Pancreas (tissue), 10 donors: ENCODE results near the gene GOLGA1. TPM values are rescaled to one million over a fixed set of nuclear protein-coding genes. Genes with fewer than 3 reads are reported as not detected.
A peak's percentile ranks its signal among the peaks of the same experiment; 100 is the strongest.

Experiments used
- ATAC-seq, 4 donors: fragments of 200-7000 bp; cut with Tn5 transposase; one replicate each; pipeline versions ENCODE4 v1.8.0 to v1.9.1; 2020; ENCODE audit warnings: mild to moderate bottlenecking in 4 of 4, moderate library complexity in 4 of 4
- DNase-seq, 6 donors: peaks; one replicate each; pipeline ENCODE4 v3.0.0-alpha.2; 2020
- FAIRE-seq: peaks from 2 replicates; lab custom pipeline; 2012; peaks lifted over from hg19 to GRCh38; lab: Jason Lieb, UNC
- H3K27ac ChIP-seq, 4 donors: fragments of 200-600 bp; sonication (generic); 1 replicate in 3 of 4; 2 replicates in 1 of 4; pipeline versions ENCODE4 v1.5.0 to v1.8.0; 2020
- H3K27me3 ChIP-seq, 4 donors: fragments of 200-600 bp; one replicate each; pipeline ENCODE4 v1.8.0; 2021
- H3K36me3 ChIP-seq, 3 donors: fragments of 200-600 bp; sonication (generic) in 1 of 3; one replicate each; pipeline versions ENCODE4 v1.5.0 to v1.8.0; 2020 to 2021
- H3K4me1 ChIP-seq, 3 donors: fragments of 200-600 bp; one replicate each; pipeline ENCODE4 v1.8.0; 2021
- H3K4me3 ChIP-seq, 4 donors: fragments of 200-600 bp; sonication (generic) in 2 of 4; one replicate each; pipeline versions ENCODE4 v1.5.0 to v1.8.0; 2020 to 2021
- H3K9me3 ChIP-seq, 4 donors: fragments of 200-600 bp; one replicate each; pipeline ENCODE4 v1.8.0; 2021
- WGBS, 2 donors: extraction: QIAGEN DNeasy Blood & Tissue Kit; methylation state at CpG; one replicate each; pipeline ENCODE4 v1.1.7; 2013; 5-methylcytosine and 5-hydroxymethylcytosine counted together
- intact Hi-C, 3 donors: fragments of 100-400 bp; cut with DNase I; formaldehyde crosslinking; loops; one replicate each; pipeline versions ENCODE4 v1.11.1 to v1.14.2; 2022
- polyA plus RNA-seq, 2 donors: library from polyadenylated mRNA; stranded (reverse); fragments of 200-250 nt; gene quantifications; one replicate each; pipeline ENCODE4 v1.2.3, GENCODE V29; 2013
- total RNA-seq, 6 donors: library from RNA; stranded (reverse); fragmentation: NEBNext Ultra II Directional in 4 of 6; extraction: Animal tissue kit (Norgen Biotek cat#: 25700) in 4 of 6; gene quantifications; one replicate each; pipeline versions ENCODE4 v1.2.1 to v1.2.4, GENCODE V29; 2021 to 2023
- TF ChIP-seq, protein P1 (sequence below), 4 donors: fragments of 200-600 bp; sonication (generic) in 3 of 4; IDR thresholded peaks; one replicate each; pipeline versions ENCODE4 v1.5.0 to v1.8.0; 2021; ENCODE audit warnings: antibody characterized with exemption in 4 of 4
- donor health status: healthy with polysubstance abuse.
- donor health status: DM: no; HTN: no; CAD: no; lungs with moderate emphysema.
- donor health status: DM: no; HTN: no; CAD: no.
- donor health status: control.
- donor health status: control.
- donor health status: Bipolar disorder and iron deficiency.
- donor health status: DM: yes; HTN: yes; CAD: no.
- donor health status: DM: no; HTN: no; CAD: no.
- donor health status: DM: no; HTN: no; CAD: no.
- donor health status: DM: yes; HTN: yes; CAD: no.

The GOLGA1 gene, protein sequence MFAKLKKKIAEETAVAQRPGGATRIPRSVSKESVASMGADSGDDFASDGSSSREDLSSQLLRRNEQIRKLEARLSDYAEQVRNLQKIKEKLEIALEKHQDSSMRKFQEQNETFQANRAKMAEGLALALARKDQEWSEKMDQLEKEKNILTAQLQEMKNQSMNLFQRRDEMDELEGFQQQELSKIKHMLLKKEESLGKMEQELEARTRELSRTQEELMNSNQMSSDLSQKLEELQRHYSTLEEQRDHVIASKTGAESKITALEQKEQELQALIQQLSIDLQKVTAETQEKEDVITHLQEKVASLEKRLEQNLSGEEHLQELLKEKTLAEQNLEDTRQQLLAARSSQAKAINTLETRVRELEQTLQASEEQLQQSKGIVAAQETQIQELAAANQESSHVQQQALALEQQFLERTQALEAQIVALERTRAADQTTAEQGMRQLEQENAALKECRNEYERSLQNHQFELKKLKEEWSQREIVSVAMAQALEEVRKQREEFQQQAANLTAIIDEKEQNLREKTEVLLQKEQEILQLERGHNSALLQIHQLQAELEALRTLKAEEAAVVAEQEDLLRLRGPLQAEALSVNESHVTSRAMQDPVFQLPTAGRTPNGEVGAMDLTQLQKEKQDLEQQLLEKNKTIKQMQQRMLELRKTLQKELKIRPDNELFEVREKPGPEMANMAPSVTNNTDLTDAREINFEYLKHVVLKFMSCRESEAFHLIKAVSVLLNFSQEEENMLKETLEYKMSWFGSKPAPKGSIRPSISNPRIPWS
- total RNA-seq, result 10 to 100 TPM in 5 of 6 donors, 1 to 10 TPM in 1; 9.8 to 14.7 (median 11.1) TPM
- 10 to 100 TPM in 1 of 2 donors, 1 to 10 TPM in 1; 9.0 to 10.1 TPM for polyA plus RNA-seq

DNA sequence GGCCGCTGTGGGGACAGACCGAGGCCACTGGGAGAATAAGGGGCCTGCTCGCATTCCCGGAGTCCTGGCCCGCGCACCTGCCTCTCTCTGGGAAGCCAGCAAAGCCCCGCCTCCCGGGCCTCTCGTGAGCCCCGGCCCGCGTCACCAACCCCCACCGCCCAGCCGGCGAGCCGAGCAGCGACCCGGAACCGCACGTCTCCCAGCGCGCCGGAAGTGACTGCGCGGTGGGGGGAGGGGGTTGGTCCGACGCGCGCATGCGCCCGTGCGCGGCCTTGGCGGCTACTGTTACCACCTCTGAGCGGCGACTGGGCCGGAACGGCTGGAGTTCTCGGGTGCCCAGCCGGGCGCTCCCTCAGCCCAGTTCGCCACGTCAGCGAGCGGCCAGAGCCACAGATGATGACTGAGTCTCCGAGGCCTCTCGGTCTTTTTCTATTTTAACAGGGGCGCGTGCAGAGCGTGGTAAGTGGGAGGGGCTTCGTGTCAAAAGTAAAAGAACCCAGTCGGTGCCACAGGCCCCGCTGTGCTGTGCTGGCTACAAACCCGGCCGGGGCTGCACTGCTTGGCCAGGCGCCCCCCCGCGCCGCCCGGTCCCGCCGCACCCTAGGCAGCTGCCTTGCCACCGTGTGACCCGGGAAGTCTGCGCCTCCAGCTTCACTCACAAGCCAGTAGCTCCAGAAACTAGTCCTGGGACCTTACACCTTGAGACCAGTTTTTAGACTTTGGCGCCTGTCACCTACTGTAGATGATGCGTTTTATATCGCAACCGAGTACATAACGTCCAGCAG, at the start of gene GOLGA1:
Gene GOLGA1, minus strand, starts transcription at position 190 of the 785 bp plus-strand sequence. CDS start 2,372 bp downstream, outside the sequence.
- DNase-seq (peak; percentile 95 to 99 (median 98)), FAIRE-seq (no peak), ATAC-seq (peak; percentile 91 to 97 (median 96))
- Histone ChIP-seq H3K4me3 (peak within 1 kb of the TSS; percentile 75 to 90 (median 86)), H3K27ac (peak within 1 kb of the TSS; percentile 96 to 99 (median 98)), H3K4me1 (peaks cover 0 to 8% (median 6%) of the 10 kb centered on the region in 3 donors), H3K27me3 (no peaks in the 10 kb centered on the region), H3K9me3 (no peaks in the 10 kb centered on the region), H3K36me3 (peaks cover 0 to 5% (median 0%) of the 10 kb centered on the region in 3 donors)
- WGBS, 2 donors, result 1% methylated on average over 61 to 70 of the region's 70 CpGs
- intact Hi-C loops, result no loop called here
- TF ChIP-seq, protein P1, sequence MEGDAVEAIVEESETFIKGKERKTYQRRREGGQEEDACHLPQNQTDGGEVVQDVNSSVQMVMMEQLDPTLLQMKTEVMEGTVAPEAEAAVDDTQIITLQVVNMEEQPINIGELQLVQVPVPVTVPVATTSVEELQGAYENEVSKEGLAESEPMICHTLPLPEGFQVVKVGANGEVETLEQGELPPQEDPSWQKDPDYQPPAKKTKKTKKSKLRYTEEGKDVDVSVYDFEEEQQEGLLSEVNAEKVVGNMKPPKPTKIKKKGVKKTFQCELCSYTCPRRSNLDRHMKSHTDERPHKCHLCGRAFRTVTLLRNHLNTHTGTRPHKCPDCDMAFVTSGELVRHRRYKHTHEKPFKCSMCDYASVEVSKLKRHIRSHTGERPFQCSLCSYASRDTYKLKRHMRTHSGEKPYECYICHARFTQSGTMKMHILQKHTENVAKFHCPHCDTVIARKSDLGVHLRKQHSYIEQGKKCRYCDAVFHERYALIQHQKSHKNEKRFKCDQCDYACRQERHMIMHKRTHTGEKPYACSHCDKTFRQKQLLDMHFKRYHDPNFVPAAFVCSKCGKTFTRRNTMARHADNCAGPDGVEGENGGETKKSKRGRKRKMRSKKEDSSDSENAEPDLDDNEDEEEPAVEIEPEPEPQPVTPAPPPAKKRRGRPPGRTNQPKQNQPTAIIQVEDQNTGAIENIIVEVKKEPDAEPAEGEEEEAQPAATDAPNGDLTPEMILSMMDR (IDR thresholded peaks at IDR 0.05), result no peak

DNA sequence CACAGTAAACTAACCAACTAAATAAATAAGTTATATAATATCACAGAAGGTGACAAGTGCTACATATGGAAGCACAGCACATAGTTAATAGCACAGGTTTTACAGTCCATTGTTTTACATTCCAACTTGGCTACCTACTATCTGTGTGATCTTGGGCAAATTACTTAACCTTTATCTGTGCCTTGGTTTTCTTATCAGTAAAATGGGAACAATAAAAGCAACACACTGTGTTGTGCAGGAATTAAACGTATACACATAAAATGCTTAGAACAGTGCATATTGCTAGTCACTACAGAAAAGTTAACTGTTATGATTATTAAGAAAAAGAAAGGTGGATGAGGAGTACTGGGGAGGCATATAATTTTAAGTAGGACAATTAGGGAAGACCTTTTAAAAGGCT, 42.8 kb upstream of the GOLGA1 start:
- Histone ChIP-seq H3K36me3 (no peaks in the 10 kb centered on the region), H3K27me3 (no peaks in the 10 kb centered on the region), H3K27ac (no peak overlapping the region), H3K4me1 (no peaks in the 10 kb centered on the region), H3K4me3 (no peak overlapping the region), H3K9me3 (no peaks in the 10 kb centered on the region)
- FAIRE-seq (no peak), DNase-seq (no peak), ATAC-seq (no peak)
- 91 to 98% methylated on average over 1 of the region's 1 CpG for WGBS, 2 donors
- TF ChIP-seq, protein P1 (IDR thresholded peaks at IDR 0.05), result no peak
- intact Hi-C loops, result no loop called here

GRCh38 chr9:124980431-124980830, 39.5 kb upstream of the GOLGA1 start:
- FAIRE-seq, result no peak
- H3K36me3 ChIP-seq, result no peaks in the 10 kb centered on the region
- 71 to 74% methylated on average over 4 of the region's 4 CpGs for WGBS, 2 donors

DNA sequence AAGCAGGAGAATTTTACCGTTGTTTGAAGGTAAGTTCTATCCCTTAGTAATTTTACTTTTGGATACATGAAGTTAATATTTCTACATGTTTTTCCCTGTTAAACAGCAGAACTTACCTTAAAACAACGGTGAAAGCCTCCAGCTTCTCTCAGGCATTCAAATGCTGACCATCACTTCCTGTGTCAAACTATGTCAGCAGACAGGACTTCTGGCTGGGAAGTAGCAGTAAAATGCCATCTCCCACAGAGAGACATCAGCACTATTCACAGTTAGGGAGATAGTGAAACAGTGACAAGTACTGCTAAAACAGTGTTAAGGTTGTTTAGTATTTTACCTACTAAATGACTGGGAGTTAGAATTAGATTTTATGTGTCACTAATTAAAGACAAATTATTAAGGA, 34.2 kb upstream of the GOLGA1 start:
- Histone ChIP-seq H3K27ac (no peak overlapping the region), H3K9me3 (no peaks in the 10 kb centered on the region), H3K4me1 (no peaks in the 10 kb centered on the region), H3K4me3 (no peak overlapping the region), H3K36me3 (peaks cover 0 to 3% (median 0%) of the 10 kb centered on the region in 3 donors), H3K27me3 (no peaks in the 10 kb centered on the region)
- DNase-seq (no peak), FAIRE-seq (no peak), ATAC-seq (no peak)
- TF ChIP-seq, protein P1 (IDR thresholded peaks at IDR 0.05), result no peak
- intact Hi-C loops, result no loop called here
- whole genome bisulfite sequencing, 2 donors, result 48 to 59% methylated on average over 2 of the region's 2 CpGs

More at GRCh38 chr9:124980431-124980830, 39.5 kb upstream of the GOLGA1 start:
- TF ChIP-seq, protein P1 (IDR thresholded peaks at IDR 0.05), result no peak
- DNase-seq (no peak), ATAC-seq (peak in 1 of 4 donors; percentile 44)
- Histone ChIP-seq H3K27me3 (no peaks in the 10 kb centered on the region), H3K27ac (no peak overlapping the region), H3K4me1 (no peaks in the 10 kb centered on the region), H3K9me3 (no peaks in the 10 kb centered on the region), H3K4me3 (no peak overlapping the region)
- intact Hi-C loops, result no loop called here
